Stimulated activated CD8-positive, alpha-beta memory T cell treated with anti-CD3 and anti-CD28 coated beads, Interleukin-2, amount 100 ng/mL, for 1 hour (primary cell): ENCODE data around the gene TMEM59.
A peak's percentile ranks its signal among the peaks of the same experiment; 100 is the strongest.
"Not testable (repeated sequence)": the region's sequence is repeated elsewhere in the genome, so short reads cannot be mapped to it uniquely, and the experiment has no call there.

ENCODE experiments used
- DNase-seq, 2 donors: peaks; one replicate each; pipeline ENCODE4 v3.0.0-alpha.2; 2020; ENCODE audit warnings: low read depth in 2 of 2

TMEM59 gene, protein sequence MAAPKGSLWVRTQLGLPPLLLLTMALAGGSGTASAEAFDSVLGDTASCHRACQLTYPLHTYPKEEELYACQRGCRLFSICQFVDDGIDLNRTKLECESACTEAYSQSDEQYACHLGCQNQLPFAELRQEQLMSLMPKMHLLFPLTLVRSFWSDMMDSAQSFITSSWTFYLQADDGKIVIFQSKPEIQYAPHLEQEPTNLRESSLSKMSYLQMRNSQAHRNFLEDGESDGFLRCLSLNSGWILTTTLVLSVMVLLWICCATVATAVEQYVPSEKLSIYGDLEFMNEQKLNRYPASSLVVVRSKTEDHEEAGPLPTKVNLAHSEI

DNA sequence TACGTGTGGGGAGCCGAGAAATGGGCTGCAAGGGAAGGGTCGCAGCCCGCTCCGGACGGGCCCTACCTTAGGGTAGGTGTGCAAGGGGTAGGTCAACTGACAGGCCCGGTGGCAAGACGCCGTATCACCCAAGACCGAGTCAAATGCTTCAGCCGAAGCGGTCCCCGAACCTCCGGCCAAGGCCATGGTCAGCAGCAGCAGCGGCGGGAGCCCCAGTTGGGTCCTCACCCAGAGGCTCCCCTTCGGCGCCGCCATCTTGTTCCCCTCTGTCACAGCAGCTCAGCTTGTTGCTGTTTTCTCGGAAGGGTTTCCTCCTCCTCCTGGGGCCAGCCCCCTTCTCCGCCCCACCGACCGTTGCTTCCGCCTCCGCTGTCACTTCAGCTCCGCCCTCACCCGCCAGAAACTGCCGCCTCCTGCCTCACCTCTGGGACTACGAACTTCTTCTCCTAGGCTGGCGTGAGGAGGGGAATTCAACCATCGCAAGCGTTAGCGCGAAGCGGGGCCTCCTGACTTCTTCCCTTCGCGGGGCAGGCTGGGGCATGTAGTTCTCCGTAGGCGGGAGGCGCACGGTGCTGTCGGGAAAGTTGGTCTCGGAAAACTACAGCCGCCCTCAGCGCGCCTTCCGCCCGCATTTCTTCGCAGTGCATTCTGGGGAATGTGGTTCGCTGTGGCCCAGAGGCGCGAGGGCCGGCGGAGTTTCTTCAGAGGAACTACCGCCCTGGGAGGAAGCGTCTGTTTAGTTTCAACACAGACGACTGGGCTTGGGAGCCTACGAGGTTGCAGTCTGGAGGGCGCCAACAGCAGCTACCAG lies at the start of gene TMEM59, which contains the start of gene TCEANC2:
Gene TMEM59, minus strand, starts transcription at position 271 of the 811 bp plus-strand sequence. Its CDS starts 16 bp downstream, at position 255.
Gene TCEANC2, plus strand, starts transcription at position 675 of the 811 bp plus-strand sequence. CDS start 815 bp downstream, outside the sequence.
- peak; percentile 91 to 93 for DNase-seq

DNA sequence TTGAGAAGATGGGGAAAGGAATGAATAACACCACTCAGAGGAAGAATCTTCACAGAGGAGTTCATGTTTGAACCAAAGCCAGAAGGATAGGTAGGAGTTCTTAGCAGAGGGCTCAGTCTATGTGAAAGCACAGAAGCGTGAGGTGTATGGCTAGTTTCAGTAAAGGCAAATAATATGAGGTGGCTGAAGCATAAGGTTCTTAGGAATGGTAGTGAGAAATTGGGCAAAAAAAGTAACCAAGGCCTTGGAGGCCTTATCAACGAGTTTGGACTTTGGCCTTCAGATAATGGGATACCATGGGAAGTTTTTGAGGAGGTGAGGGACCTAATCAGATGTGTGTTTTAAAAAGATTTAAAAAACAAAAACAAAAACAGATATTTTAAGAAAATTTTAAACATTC lies 47.5 kb upstream of the TMEM59 start:
- no peak for DNase-seq

DNA sequence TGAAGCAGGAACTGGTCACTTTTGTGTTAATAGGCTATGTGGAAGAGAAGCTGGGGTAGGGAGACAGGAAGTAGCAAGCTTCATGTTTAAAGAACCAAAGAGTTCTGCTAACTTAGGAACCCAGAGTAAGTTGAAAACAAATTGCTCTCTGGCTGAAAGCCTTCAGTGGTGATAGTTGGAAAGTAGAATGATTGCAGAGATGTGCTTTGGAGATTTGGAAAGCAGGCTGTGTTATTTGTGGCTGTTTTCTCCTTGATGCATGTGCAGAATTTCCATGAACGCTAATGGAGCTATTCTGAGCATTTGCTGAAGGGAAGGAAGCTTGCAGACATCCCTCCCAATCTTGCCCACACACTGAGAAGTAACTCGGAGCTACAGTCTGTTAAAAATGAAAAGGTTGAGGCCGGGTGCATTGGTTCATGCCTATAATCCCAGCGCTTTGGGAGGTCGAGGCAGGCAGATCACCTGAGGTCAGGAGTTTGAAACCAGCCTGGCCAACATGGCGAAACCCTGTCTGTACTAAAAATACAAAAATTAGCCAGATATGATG lies 46.1 kb upstream of the TMEM59 start:
- DNase-seq: no peak

DNA sequence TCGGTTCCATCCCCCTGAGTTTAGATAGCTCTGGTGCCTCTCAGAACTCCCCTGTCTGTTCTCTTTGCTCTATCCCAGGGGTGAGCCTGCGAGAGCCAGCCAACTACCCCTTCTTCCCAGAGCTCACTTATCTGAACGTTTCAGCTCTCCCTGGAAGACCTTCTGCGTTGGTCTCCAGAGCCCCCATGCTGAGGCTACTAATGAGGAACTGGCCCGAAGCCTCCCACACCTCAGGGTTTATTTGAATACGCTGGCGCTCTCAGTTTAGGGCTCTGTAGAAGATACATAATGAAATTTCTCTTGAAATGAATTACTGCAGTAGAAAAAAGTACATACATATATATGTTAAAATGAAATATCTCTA lies 43.9 kb upstream of the TMEM59 start:
- no peak for DNase-seq

GRCh38 chr1:54096227-54096876 lies 43.3 kb upstream of the TMEM59 start:
- DNase-seq: no peak

- DNase-seq: no peak
These were observed 42.7 kb upstream of the TMEM59 start for GRCh38 chr1:54095546-54096226.

DNA sequence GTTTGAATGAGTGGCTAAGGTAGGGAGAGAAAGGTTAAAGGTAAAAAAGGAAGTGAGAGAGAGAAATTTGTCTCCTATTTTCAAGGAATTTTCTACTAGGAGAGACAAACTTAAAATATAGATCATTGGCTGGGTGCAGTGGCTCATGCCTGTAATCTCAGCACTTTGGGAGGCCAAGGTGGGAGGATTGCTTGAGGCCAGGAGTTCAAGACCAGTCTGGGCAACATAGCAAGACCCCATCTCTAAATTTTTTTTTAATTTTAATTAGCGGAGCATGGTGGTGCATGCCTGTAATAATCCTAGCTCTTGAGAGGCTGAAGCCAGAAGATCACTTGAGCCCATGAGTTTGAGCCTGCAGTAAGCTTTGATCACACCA lies 41.7 kb upstream of the TMEM59 start:
- not testable (repeated sequence) for DNase-seq

DNA sequence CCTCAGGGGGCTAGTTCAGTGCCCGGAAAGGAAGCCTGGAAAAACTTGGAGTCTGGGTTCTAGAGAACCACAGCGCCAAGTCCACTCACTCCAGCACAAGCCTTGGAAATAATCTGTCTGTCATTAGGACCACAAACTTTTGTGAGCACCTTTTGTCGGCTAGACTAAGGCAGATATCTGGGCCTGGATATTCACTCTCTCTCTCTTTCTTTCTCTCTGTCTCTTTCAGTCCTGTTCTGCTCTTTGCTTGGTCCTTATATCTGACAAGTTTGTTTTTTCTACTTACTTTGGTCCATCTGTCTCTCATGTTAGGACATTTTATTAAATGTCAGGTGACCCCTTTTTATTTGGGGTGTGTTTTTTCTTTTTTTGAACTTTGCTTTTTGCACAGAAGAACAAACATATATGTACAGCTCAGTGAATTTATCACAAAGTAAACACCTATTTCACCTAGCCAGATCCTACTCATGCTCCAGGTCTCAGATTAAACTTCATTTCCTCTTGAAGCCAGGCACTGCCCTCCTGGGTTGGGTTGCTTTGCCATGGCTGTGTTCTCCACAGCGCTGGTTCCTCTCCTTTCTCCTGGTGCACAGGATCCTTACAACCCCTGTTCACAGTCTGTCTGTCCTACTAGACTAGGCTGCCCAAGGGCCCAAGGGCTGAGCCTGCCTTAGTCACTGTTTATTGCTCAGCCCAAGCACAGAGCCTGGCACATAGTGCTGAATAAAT lies 41.2 kb upstream of the TMEM59 start:
- no peak for DNase-seq

GRCh38 chr1:54091666-54092065 lies 38.7 kb upstream of the TMEM59 start:
- DNase-seq: no peak

DNA sequence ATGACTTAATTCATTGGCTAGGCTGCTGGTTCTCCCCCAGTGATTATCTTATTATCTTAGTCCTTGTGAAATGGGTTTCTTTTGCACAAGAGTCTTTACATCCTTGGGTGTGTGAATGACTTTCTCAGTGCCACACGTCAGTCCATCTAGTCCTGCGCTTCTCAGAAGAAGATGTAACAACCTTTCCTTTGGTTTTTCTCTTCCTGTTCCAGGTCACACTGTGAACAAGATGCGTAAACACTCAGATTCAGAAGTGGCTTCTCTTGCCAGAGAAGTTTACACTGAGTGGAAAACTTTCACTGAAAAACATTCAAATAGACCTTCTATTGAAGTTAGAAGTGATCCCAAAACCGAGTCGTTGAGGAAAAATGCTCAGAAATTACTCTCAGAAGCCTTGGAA lies 35.4 kb upstream of the TMEM59 start:
- DNase-seq: no peak

GRCh38 chr1:54086754-54087153 lies 33.8 kb upstream of the TMEM59 start:
- DNase-seq: no peak

DNA sequence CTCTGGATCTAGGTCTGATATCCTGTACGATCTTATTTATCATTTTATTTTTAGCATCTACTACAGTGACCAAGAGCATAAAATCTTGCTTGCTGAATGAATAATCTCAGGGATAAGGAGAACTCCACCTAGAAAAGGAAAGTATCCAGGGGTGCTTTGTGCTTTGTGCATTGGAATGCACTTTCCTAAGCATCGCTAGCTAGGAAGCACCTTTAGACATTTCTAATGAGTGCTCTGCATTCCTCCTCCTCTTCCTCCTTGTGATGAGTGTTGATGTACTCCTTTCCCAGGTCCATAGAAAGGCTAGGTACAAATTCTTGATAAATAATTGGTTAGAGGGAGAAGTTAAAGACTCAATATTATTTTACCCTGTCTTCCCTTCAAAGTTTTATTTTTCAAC lies 31.8 kb upstream of the TMEM59 start:
- no peak for DNase-seq

- peak; percentile 8 to 24 for DNase-seq
These were observed 28.6 kb upstream of the TMEM59 start for GRCh38 chr1:54081306-54082270.

DNA sequence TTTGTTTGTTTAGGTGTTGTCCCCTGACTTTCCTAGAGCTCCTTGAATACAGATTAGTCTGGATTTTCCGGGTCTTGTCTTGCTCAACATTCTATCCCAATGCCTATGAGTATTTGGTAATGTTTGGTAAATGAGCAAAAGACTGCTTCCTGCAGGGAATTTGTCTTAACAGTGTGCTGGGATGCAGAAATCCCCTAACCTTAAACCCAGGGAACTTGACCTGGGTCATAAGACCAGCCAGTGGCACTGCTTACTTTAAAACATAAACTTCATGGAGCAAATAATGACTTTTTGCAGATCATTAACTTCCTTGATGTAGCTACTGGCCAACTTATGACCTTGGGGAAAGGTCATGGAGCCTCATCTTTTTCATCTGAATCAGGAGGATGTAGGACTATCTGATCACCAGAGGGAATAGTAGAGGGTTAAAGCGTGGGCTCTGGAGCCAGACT lies 27.6 kb upstream of the TMEM59 start:
- no peak for DNase-seq

GRCh38 chr1:54077359-54077758 lies 24.4 kb upstream of the TMEM59 start:
- no peak for DNase-seq

GRCh38 chr1:54070171-54070837 lies 17.3 kb upstream of the TMEM59 start:
- DNase-seq: no peak

- DNase-seq: no peak
These were observed 16.8 kb upstream of the TMEM59 start for GRCh38 chr1:54069791-54070170.

DNA sequence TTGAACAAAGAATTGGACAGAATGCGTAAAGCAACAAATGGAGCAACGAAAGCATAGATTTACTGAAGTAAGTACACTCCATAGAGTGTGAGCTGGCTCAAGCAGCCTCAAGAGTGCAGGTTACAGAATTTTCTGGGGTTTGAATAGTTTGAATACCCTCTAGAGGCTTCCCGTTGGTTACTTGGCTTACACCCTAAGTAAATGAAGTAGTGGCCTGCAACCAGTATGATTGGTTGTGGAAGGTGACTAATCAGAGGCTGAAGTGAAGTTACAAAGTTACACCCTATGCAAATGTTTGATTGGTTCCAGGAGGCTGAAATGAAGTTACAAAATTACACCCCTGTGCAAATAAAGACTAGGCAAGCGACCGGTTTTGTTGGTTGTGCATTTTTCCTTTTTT lies 11.3 kb upstream of the TMEM59 start:
- DNase-seq: no peak

GRCh38 chr1:54054438-54054749 lies 1.4 kb upstream of the TMEM59 start:
- no peak for DNase-seq
